Measurements from ENCODE around the gene KLK15.

DNA sequence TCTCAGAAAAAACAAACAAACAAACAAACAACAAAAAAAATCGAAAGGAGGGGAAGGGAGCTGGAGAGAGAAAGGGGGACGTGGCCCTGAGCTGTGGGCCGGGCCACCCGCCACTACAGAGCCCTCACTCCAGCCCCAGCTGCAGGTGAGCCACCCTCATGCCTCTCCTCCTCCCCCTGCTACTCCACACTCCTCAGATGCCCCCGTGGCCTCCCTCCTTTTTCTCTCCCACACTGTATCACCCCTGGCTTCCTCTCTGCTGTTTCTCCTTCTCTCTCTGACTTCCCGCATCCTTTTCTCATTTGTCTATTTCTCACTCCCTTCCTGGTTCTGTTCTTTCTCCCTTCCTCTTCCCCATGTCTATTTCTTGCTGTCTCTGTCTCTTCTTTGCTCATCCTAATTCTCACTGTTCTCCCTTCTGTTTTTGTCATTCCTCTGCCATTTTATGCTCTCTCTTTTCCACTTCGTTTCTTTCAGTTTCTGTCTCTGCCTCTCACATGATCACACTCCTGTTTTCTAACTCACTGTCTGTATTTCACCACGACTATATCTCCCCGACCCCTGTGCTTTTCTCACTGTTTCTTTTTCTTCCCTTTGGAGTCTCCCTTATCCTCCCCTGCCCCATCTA lies 42.5 kb upstream of the KLK15 start:
- TF ChIP-seq, protein P1, sequence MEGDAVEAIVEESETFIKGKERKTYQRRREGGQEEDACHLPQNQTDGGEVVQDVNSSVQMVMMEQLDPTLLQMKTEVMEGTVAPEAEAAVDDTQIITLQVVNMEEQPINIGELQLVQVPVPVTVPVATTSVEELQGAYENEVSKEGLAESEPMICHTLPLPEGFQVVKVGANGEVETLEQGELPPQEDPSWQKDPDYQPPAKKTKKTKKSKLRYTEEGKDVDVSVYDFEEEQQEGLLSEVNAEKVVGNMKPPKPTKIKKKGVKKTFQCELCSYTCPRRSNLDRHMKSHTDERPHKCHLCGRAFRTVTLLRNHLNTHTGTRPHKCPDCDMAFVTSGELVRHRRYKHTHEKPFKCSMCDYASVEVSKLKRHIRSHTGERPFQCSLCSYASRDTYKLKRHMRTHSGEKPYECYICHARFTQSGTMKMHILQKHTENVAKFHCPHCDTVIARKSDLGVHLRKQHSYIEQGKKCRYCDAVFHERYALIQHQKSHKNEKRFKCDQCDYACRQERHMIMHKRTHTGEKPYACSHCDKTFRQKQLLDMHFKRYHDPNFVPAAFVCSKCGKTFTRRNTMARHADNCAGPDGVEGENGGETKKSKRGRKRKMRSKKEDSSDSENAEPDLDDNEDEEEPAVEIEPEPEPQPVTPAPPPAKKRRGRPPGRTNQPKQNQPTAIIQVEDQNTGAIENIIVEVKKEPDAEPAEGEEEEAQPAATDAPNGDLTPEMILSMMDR (IDR thresholded peaks at IDR 0.05), result no peak
- TF ChIP-seq POLR2A (IDR thresholded peaks at IDR 0.05), result no peak
